Right lobe of liver (tissue), 4 donors: Measurements from ENCODE around the gene EML6.
"Not testable (repeated sequence)": the region's sequence is repeated elsewhere in the genome, so short reads cannot be mapped to it uniquely, and the experiment has no call there.

Experiments
- CTCF ChIP-seq, 4 donors: fragments of 200-600 bp in 3 of 4; fragments of 450-650 bp in 1 of 4; IDR thresholded peaks; one replicate each; pipeline versions ENCODE4 v1.5.1 to v1.8.0; 2016 to 2022; ENCODE audit warnings: antibody characterized with exemption in 4 of 4, mild to moderate bottlenecking in 2 of 4
- POLR2A ChIP-seq: fragments of 450-650 bp; IDR thresholded peaks from one replicate; pipeline ENCODE4 v1.6.1; 2017; ENCODE audit warnings: antibody characterized with exemption, mild to moderate bottlenecking
- donor health status: DM: no; HTN: no; CAD: no.
- donor health status: DM: no; HTN: no; CAD: no.
- donor health status: DM: no; HTN: yes; CAD: no.

DNA sequence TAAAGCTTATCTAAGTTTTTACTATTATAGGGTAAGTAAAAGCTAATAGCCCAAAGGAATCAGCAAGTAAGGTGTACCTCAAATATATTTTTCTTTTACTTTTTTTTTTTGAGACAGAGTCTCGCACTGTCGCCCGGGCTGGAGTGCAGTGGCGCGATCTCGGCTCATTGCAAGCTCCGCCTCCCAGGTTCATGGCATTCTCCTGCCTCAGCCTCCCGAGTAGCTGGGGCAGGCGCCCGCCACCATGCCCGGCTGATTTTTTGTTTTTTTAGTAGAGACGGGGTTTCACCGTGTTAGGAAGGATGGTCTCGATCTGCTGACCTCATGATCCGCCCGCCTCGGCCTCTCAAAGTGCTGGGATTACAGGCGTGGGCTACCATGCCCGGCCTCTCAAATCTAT is 267.2 kb downstream of the EML6 start:
- not testable (repeated sequence) for TF ChIP-seq POLR2A; CTCF (IDR thresholded peaks at IDR 0.05)
